ENCODE results near the gene OTOF.

- TF ChIP-seq, protein P1, sequence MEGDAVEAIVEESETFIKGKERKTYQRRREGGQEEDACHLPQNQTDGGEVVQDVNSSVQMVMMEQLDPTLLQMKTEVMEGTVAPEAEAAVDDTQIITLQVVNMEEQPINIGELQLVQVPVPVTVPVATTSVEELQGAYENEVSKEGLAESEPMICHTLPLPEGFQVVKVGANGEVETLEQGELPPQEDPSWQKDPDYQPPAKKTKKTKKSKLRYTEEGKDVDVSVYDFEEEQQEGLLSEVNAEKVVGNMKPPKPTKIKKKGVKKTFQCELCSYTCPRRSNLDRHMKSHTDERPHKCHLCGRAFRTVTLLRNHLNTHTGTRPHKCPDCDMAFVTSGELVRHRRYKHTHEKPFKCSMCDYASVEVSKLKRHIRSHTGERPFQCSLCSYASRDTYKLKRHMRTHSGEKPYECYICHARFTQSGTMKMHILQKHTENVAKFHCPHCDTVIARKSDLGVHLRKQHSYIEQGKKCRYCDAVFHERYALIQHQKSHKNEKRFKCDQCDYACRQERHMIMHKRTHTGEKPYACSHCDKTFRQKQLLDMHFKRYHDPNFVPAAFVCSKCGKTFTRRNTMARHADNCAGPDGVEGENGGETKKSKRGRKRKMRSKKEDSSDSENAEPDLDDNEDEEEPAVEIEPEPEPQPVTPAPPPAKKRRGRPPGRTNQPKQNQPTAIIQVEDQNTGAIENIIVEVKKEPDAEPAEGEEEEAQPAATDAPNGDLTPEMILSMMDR (IDR thresholded peaks at IDR 0.05; ENCODE audit: low read length): no peak
- TF ChIP-seq EZH2 (optimal IDR thresholded peaks at IDR 0.05; ENCODE audit: low read depth, low read length) (no peak), EZH2phosphoT487 (IDR thresholded peaks at IDR 0.05; ENCODE audit: low read length) (no peak)
Observed at GRCh38 chr2:26483516-26483915, 5.6 kb upstream of the OTOF start.

All from MM.1S (cell line).